ENCODE results near the gene WDSUB1. TPM values are rescaled to one million over a fixed set of nuclear protein-coding genes. Genes with fewer than 3 reads are reported as not detected.

WDSUB1 gene
- 5.4 TPM for total RNA-seq (ENCODE audit: unreplicated experiment)
- long read RNA-seq, partial matches to known transcripts = 0 of 3 reads
- long read RNA-seq, other reads (novel, unspliced or antisense) = 1 of 3 reads

GRCh38 chr2:159285929-159286708, at the start of gene WDSUB1:
WDSUB1 (minus strand) TSS chr2:159286703; CDS start chr2:159283069, 3,634 bp downstream.
- DNase-seq (ENCODE audit: low spot score) = peak; percentile 55
- TF ChIP-seq, protein P1, sequence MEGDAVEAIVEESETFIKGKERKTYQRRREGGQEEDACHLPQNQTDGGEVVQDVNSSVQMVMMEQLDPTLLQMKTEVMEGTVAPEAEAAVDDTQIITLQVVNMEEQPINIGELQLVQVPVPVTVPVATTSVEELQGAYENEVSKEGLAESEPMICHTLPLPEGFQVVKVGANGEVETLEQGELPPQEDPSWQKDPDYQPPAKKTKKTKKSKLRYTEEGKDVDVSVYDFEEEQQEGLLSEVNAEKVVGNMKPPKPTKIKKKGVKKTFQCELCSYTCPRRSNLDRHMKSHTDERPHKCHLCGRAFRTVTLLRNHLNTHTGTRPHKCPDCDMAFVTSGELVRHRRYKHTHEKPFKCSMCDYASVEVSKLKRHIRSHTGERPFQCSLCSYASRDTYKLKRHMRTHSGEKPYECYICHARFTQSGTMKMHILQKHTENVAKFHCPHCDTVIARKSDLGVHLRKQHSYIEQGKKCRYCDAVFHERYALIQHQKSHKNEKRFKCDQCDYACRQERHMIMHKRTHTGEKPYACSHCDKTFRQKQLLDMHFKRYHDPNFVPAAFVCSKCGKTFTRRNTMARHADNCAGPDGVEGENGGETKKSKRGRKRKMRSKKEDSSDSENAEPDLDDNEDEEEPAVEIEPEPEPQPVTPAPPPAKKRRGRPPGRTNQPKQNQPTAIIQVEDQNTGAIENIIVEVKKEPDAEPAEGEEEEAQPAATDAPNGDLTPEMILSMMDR (IDR thresholded peaks at IDR 0.05; ENCODE audit: unreplicated experiment) = no peak
- H3K4me1 Mint-ChIP-seq (ENCODE audit: unreplicated experiment) = peaks cover 5% of the 10 kb centered on the region
- peaks cover 2% of the 10 kb centered on the region for H3K27me3 Mint-ChIP-seq (ENCODE audit: unreplicated experiment)
- H3K9me3 Mint-ChIP-seq (ENCODE audit: unreplicated experiment) = no peaks in the 10 kb centered on the region
- H3K36me3 Mint-ChIP-seq (ENCODE audit: low read depth, unreplicated experiment) = no peaks in the 10 kb centered on the region
- peak within 1 kb of the TSS; percentile 86 for H3K27ac Mint-ChIP-seq (ENCODE audit: unreplicated experiment)
- H3K4me3 Mint-ChIP-seq (ENCODE audit: unreplicated experiment) = peak within 1 kb of the TSS; percentile 95

- H3K4me1 Mint-ChIP-seq (ENCODE audit: unreplicated experiment) = peaks cover 9% of the 10 kb centered on the region
- H3K9me3 Mint-ChIP-seq (ENCODE audit: unreplicated experiment) = no peaks in the 10 kb centered on the region
- no peak overlapping the region for H3K27ac Mint-ChIP-seq (ENCODE audit: unreplicated experiment)
- peaks cover 3% of the 10 kb centered on the region for H3K27me3 Mint-ChIP-seq (ENCODE audit: unreplicated experiment)
- TF ChIP-seq, protein P1 (IDR thresholded peaks at IDR 0.05; ENCODE audit: unreplicated experiment) = no peak
- no peak for DNase-seq (ENCODE audit: low spot score)
- no peak overlapping the region for H3K4me3 Mint-ChIP-seq (ENCODE audit: unreplicated experiment)
- peaks cover 28% of the 10 kb centered on the region for H3K36me3 Mint-ChIP-seq (ENCODE audit: low read depth, unreplicated experiment)
Measured at GRCh38 chr2:159326569-159327255, 40.2 kb upstream of the WDSUB1 start.

DNA sequence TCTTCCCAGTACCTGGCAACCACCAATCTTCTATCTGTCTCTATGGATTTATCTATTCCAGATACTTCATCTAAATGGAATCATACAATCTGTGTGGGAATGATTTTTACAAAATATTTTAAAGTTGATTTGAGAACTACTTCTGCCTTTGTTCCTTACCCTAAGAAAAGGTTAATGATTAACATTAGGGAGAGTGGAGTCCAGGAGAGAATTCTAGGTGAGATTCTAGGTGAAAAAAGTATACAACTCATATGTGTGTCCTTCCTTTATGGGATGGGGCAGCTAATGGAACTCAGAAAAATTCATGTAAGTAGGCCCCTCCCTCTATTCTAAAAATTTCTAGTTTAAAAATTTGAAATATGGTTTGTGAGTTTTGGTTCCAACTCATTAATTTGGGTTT, 35.9 kb upstream of the WDSUB1 start:
- Mint-ChIP-seq H3K4me1 (ENCODE audit: unreplicated experiment) (peaks cover 9% of the 10 kb centered on the region), H3K27me3 (ENCODE audit: unreplicated experiment) (peaks cover 3% of the 10 kb centered on the region), H3K4me3 (ENCODE audit: unreplicated experiment) (no peak overlapping the region), H3K9me3 (ENCODE audit: unreplicated experiment) (no peaks in the 10 kb centered on the region), H3K27ac (ENCODE audit: unreplicated experiment) (peak overlapping the region; percentile 33), H3K36me3 (ENCODE audit: low read depth, unreplicated experiment) (peaks cover 20% of the 10 kb centered on the region)
- TF ChIP-seq, protein P1 (IDR thresholded peaks at IDR 0.05; ENCODE audit: unreplicated experiment) = no peak
- no peak for DNase-seq (ENCODE audit: low spot score)

GRCh38 chr2:159317392-159318088, 31.0 kb upstream of the WDSUB1 start:
- H3K4me3 Mint-ChIP-seq (ENCODE audit: unreplicated experiment) = no peak overlapping the region
- H3K9me3 Mint-ChIP-seq (ENCODE audit: unreplicated experiment) = no peaks in the 10 kb centered on the region
- H3K27me3 Mint-ChIP-seq (ENCODE audit: unreplicated experiment) = peaks cover 4% of the 10 kb centered on the region
- TF ChIP-seq, protein P1 (IDR thresholded peaks at IDR 0.05; ENCODE audit: unreplicated experiment) = no peak
- no peak overlapping the region for H3K27ac Mint-ChIP-seq (ENCODE audit: unreplicated experiment)
- DNase-seq (ENCODE audit: low spot score) = no peak
- peaks cover 36% of the 10 kb centered on the region for H3K36me3 Mint-ChIP-seq (ENCODE audit: low read depth, unreplicated experiment)
- H3K4me1 Mint-ChIP-seq (ENCODE audit: unreplicated experiment) = peaks cover 5% of the 10 kb centered on the region
